NK-92 treated with Interleukin-12 subunit alpha and Interleukin-12 subunit beta, amount 100 ng/mL, for 24 hours (cell line): ENCODE results near the gene ZFYVE19.
A peak's percentile ranks its signal among the peaks of the same experiment; 100 is the strongest.
"Not testable (repeated sequence)": the region's sequence is repeated elsewhere in the genome, so short reads cannot be mapped to it uniquely, and the experiment has no call there.

Source experiments
- DNase-seq: peaks from one replicate; lab custom pipeline; 2025; lab: John Stamatoyannopoulos, UW

ZFYVE19 gene

DNA sequence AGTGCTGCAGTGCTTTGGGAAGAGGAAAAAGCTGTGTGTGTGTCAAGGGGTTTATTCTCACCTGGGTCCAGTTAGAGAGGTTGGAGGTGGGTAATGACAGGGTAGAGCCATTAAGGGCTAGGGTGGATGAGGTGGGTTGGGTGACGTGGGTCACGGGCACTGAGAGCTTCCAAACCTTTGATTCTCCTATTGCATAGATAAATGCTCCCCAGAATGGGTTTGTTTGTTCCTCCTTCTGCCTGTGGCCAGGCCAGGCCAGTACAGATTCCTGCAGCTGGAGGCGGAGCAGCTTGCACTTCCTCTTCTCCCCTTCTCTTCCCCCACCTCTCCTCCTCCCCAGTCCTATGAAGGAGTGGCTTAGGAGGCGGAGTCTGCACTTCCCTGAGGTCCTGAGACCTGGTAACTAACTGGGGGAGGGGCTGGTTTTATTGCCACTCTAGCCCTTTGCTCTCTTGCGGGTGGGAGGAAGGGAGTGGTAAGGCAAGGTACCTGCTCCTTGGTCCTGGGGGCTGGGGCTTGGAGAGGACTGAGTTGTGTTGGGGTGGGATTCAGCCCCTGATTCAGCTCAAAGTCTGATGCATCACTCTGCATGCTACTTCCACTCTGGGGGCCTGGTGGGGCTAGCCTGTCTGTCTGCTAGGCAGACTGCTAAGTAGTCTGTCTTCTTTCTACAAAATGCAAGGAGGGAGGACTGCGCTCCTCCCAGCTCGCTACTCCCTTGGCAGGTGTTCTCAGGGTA lies 40.5 kb downstream of the ZFYVE19 start:
- DNase-seq = no peak

DNA sequence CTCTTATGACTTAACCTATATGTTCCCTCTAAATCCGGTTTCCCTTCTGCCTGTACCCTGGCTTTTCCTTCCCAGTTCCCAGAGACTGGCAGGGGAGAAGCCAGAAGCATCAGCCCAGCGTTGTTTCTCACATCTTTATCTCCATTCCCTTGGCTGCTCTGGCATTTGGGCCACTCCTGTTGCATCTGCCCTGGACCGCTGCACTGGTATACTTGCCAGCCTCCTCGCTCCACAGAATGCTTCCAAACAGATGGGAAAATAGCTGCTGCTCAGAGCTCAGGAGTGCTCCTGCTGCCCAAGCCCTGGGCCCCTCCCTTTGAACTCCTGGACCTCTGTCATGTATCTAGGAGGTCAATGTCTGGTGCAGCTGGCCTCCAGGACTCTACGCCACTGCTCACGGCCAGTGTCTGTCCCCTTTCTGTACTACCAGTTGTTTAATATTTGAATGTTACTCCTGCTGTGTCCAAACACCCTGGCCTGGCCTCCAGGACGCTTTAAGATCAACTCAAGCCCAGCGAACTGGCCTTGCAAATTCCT lies 43.8 kb downstream of the ZFYVE19 start:
- DNase-seq = no peak

DNA sequence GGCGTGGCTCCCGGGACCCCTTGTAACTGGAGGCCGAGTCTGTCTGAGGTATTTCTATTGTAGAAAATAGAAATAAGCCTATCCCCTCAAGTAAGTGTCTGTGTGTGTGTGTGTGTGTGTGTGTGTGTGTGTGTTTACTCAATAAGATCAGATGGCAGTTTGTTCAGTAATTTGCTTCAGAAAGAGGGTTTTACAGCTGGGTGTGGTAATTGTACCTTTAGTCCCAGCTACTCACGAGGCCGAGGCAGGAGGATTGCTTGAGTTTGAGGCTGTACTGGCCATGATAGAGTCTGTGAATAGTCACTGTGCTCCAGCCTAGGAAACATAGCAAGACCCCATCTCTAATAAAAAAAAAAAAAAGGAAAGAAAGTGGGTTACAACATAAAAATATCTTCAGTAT lies 45.6 kb downstream of the ZFYVE19 start:
- no peak for DNase-seq

DNA sequence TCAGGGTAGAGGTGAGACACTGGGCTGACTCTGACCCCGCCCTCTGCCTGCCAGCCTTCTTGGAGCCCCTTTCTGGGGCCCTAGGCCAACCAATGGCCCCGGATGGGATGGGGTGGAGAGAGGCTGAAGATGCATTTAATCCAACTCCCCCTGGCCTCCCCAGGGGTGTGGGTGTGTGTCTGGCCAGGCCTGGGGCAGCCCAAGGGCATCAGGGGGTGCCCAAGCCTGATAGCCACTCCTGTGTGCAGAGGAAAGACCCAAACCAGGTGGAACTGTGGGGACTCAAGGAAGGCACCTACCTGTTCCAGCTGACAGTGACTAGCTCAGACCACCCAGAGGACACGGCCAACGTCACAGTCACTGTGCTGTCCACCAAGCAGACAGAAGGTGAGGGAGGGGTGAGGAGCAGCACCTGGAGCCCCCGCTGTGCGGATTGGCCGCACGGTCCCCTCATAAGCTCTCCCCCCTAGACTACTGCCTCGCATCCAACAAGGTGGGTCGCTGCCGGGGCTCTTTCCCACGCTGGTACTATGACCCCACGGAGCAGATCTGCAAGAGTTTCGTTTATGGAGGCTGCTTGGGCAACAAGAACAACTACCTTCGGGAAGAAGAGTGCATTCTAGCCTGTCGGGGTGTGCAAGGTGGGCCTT lies 46.5 kb downstream of the ZFYVE19 start:
- no peak for DNase-seq

DNA sequence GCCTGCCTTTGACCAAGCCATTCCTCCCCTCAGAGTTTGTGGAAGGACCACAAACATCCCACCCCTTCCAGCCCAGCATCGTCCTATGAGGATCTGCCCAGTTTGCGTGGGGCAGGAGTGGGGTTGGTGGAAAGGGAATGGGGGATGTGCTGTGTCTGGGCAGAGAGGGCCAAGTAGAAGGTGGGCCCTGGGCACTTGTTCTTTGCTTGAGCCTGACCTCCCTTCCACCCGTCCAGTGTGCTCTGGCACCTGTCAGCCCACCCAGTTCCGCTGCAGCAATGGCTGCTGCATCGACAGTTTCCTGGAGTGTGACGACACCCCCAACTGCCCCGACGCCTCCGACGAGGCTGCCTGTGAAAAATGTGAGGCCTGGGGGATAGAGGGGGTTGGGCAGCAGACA lies 47.3 kb downstream of the ZFYVE19 start:
- DNase-seq = no peak

DNA sequence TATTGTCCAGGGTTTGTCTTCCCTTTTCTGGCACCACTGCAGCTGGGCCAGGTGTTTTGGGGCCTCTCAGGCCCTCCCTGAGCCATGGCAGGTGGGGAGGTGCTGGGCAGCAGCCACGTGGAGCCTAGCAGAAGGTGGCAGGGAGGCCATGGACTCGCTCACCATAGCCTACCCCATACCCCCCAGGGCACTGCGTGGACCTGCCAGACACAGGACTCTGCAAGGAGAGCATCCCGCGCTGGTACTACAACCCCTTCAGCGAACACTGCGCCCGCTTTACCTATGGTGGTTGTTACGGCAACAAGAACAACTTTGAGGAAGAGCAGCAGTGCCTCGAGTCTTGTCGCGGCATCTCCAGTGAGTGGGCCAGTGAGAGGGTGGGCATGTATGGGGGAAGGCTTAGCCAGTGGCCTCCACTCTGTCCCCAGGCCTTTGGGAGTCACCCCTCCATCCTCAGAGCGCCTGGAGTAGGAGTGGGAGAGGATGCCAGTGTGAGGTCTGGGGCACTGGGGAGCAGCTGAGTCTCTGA lies 48.9 kb downstream of the ZFYVE19 start:
- DNase-seq = no peak

DNA sequence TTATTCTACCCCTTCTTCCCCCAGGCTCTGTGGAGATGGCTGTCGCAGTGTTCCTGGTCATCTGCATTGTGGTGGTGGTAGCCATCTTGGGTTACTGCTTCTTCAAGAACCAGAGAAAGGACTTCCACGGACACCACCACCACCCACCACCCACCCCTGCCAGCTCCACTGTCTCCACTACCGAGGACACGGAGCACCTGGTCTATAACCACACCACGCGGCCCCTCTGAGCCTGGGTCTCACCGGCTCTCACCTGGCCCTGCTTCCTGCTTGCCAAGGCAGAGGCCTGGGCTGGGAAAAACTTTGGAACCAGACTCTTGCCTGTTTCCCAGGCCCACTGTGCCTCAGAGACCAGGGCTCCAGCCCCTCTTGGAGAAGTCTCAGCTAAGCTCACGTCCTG lies 49.9 kb downstream of the ZFYVE19 start:
- no peak for DNase-seq

DNA sequence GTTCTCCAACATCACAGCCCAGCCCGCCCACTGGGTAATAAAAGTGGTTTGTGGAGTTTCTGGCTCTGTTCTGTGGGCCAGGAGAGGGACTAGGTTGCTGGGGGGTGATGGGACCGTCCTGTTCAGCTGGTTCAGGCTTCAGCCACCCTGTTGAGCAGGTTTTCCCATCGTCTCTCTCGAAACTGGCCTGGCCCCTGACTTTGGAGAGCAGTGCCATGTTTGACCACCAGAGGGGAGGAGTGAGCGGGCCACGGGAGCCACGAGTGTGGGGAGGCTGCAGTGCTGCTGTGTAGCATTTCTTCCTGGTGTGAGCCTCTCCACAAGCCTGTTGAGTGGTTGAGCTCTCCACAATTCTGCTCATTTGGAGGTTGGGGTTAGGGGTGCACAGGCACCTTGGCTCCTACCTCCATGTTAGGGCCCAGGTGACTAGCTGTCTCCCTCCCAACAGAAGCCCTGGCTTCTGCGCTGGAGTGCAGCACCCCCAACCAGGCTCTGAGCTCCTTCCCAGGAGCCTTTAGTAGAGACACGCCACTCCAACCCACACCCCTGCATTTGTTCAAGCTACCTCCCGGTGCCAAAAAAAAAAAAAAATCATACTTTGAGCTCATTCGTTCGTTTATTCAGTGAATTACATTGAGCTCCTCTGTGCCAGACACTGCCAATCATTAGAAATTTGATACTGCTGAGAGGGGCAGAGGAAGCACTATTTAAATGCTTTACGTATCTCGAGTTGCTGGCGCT lies 50.9 kb downstream of the ZFYVE19 start:
- DNase-seq = peak; percentile 62

DNA sequence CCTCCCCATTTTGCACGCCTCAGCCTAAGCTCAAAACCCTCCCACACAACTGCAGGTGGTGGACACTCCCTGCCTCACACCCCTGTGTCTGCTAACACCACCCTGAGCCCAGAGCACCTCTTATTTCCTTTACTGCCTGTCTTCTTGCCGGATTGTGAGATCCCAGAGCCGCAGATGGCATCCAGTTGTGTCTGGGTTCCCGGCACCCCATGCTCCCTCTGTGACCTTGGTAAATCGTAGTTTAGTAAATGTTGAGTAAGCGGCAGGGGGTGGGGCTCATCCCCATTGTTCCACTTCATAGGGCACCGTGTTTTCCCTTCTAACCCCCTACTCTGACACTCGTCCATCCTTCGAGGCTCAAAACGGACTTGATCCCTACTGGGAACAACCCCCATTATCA lies 51.8 kb downstream of the ZFYVE19 start:
- no peak for DNase-seq

DNA sequence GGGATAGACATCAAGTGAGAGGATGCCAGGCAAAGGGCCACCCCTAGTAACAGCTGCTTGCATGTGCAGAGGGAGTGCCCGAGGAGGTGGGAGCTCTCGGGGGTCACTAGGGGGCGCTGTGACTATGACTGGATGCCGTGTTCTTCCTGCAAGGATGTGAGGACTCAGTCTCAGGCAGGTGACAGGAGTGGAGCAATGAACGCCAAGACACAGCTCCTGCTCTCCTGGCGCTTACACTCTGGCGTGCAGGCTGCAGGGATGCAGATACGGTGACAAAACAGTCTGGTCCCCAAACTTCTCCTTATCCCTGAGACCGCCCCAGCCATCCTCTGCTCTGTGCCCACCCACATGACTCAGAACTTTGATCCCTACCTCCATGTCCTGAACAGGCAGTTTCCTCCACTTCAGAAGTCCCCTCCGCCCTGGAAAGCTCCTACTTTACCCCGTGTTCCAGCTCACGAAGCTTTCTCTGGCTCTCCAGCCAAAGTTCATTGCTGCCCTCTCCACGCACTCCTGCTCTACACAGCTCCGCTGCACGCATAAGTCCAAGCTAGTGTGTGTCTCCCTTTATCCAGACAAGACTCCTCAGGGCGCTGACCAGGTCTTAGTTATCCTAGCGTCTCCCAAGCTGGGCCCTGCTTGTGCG lies 52.4 kb downstream of the ZFYVE19 start:
- DNase-seq = peak; percentile 81

DNA sequence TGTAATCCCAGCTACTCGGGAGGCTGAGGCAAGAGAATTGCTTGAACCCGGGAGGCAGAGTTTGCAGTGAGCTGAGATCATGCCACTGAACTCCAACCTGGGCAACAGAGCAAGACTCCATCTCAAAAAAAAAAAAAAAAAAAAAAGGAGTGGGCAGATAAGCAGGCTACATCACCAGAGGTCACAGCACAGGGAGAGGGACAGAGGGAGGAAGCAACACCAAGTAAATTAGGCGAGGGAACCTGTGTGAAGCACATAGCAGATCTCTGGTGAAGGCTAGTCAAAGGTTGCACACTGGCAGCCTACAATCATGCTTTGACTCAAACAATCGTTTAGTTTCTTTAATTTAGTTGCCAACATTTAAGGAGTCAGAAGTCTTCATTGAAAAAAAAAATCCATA lies 54.3 kb downstream of the ZFYVE19 start:
- not testable (repeated sequence) for DNase-seq

DNA sequence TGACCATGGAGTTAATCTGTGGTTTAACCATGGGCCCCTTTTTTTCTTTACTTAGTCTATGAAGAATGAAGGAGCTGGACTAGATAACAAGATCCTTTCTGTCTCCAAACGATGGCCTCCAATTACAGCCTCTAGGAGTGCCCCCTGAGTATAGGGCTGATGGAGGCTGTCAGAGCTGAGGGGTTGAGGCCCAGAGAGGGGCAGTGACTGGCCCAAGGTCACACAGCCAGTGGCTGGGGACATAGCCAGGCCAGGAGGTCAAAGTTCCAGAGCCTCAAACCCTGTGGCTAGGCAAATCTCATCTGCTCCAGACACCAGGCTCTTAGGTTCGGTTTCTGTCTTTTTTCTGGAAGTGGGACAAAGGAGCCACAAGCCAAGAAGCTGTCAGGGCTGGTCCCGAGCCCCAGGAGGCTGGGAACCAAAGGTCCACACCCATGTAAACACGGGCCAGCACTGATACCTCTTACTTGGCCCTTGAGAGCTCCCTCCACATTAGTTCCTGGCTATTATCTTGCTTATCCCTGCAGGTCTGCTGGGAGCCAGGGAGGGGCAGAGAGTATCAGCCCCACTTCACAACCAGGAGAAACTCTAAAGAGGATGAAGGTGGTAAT lies 56.9 kb downstream of the ZFYVE19 start:
- DNase-seq = no peak
